Lung (tissue), 16 donors: ENCODE data around the gene CES2. TPM values are rescaled to one million over a fixed set of nuclear protein-coding genes. Genes with fewer than 3 reads are reported as not detected.

ENCODE experiments used
- ATAC-seq: fragments of 200-7000 bp; cut with Tn5 transposase; one replicate; pipeline ENCODE4 v1.9.1; 2020; ENCODE audit warnings: moderate number of reproducible peaks; ENCODE audit not compliant: insufficient read depth, low FRiP score
- DNase-seq, 3 donors: peaks; one replicate each; pipeline ENCODE4 v3.0.0-alpha.2; 2013 to 2017
- H3K27ac ChIP-seq, 2 donors: one replicate each; pipeline ENCODE4 v1.5.1; 2013; ENCODE audit warnings: mild to moderate bottlenecking in 2 of 2, moderate library complexity in 2 of 2, control low read depth in 1 of 2, inconsistent platforms in 1 of 2, low read depth in 1 of 2, low read length in 1 of 2
- H3K27me3 ChIP-seq, 3 donors: one replicate each; pipeline ENCODE4 v1.5.1; 2013; ENCODE audit warnings: low read length in 2 of 3; ENCODE audit not compliant: control insufficient read depth in 3 of 3, insufficient read depth in 3 of 3
- H3K36me3 ChIP-seq, 4 donors: one replicate each; pipeline ENCODE4 v1.5.1; 2013; ENCODE audit warnings: low read length in 4 of 4, mild to moderate bottlenecking in 1 of 4, moderate library complexity in 1 of 4; ENCODE audit not compliant: control insufficient read depth in 4 of 4, insufficient read depth in 4 of 4
- H3K4me1 ChIP-seq, 5 donors: one replicate each; pipeline ENCODE4 v1.5.1; 2013; ENCODE audit warnings: low read length in 5 of 5, mild to moderate bottlenecking in 2 of 5, moderate library complexity in 1 of 5; ENCODE audit not compliant: control insufficient read depth in 5 of 5, insufficient read depth in 5 of 5
- H3K4me3 ChIP-seq: one replicate; pipeline ENCODE4 v1.5.1; 2013; ENCODE audit warnings: mild to moderate bottlenecking, control low read depth, moderate library complexity
- H3K9ac ChIP-seq, 2 donors: one replicate each; pipeline ENCODE4 v1.5.1; 2013; ENCODE audit warnings: low read length in 2 of 2, control low read depth in 1 of 2; ENCODE audit not compliant: insufficient read depth in 1 of 2
- H3K9me3 ChIP-seq, 4 donors: one replicate each; pipeline ENCODE4 v1.5.1; 2013; ENCODE audit warnings: low read length in 3 of 4, mild to moderate bottlenecking in 1 of 4, moderate library complexity in 1 of 4; ENCODE audit not compliant: control insufficient read depth in 4 of 4, insufficient read depth in 3 of 4
- WGBS, 2 donors: extraction: QIAGEN DNeasy Blood & Tissue Kit; methylation state at CpG; one replicate each; pipeline ENCODE4 v1.1.7; 2013; 5-methylcytosine and 5-hydroxymethylcytosine counted together
- long read RNA-seq, 5 donors: transcript quantifications; one replicate each; lab custom pipeline, GENCODE V29; 2026
- polyA plus RNA-seq, 2 donors: library from polyadenylated mRNA; stranded (reverse); fragments of 200-250 nt; gene quantifications; one replicate each; pipeline ENCODE4 v1.2.1, GENCODE V29; 2013
- total RNA-seq, 2 donors: library from RNA; depleted of rRNA in 1 of 2; stranded (reverse); fragments of >200 nt in 1 of 2; gene quantifications; one replicate each; pipeline ENCODE4 v1.2.1, GENCODE V29; 2014 to 2021
- TF ChIP-seq, protein P1 (sequence below): IDR thresholded peaks from 2 replicates; pipeline ENCODE4 v1.5.1; 2012; ENCODE audit warnings: mild to moderate bottlenecking; ENCODE audit errors: control extremely low read depth, extremely low read depth
- donor health status: control.
- donor health status: control.
- donor health status: Bipolar disorder and iron deficiency.
- donor health status: healthy.
- donor health status: DM: yes; HTN: yes; CAD: no.

CES2 gene, protein sequence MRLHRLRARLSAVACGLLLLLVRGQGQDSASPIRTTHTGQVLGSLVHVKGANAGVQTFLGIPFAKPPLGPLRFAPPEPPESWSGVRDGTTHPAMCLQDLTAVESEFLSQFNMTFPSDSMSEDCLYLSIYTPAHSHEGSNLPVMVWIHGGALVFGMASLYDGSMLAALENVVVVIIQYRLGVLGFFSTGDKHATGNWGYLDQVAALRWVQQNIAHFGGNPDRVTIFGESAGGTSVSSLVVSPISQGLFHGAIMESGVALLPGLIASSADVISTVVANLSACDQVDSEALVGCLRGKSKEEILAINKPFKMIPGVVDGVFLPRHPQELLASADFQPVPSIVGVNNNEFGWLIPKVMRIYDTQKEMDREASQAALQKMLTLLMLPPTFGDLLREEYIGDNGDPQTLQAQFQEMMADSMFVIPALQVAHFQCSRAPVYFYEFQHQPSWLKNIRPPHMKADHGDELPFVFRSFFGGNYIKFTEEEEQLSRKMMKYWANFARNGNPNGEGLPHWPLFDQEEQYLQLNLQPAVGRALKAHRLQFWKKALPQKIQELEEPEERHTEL
- total RNA-seq = 10 to 100 TPM; 24.6 to 51.0 TPM
- polyA plus RNA-seq = 10 to 100 TPM; 26.0 to 26.3 TPM
- long read RNA-seq, donor 1, transcript CES2-201 (12 exons, 3,927 nt) = major isoform, 9 of 13 reads
- long read RNA-seq, donor 1, partial matches to known transcripts = 0 of 13 reads
- long read RNA-seq, donor 1, other reads (novel, unspliced or antisense) = 0 of 13 reads
- long read RNA-seq, donor 2, partial matches to known transcripts = 17 of 19 reads
- long read RNA-seq, donor 2, other reads (novel, unspliced or antisense) = 0 of 19 reads
- long read RNA-seq, donor 3, partial matches to known transcripts = 0 of 1 reads
- long read RNA-seq, donor 3, other reads (novel, unspliced or antisense) = 0 of 1 reads
- long read RNA-seq, donor 4, partial matches to known transcripts = 0 of 2 reads
- long read RNA-seq, donor 4, other reads (novel, unspliced or antisense) = 0 of 2 reads
- long read RNA-seq, donor 5, partial matches to known transcripts = 6 of 11 reads
- long read RNA-seq, donor 5, other reads (novel, unspliced or antisense) = 0 of 11 reads

- Histone ChIP-seq H3K27ac (peak within 1 kb of the TSS; percentile 93 to 97), H3K4me3 (peak within 1 kb of the TSS; percentile 95), H3K4me1 (peaks cover 7 to 28% (median 16%) of the 10 kb centered on the region in 5 donors), H3K9ac (peak within 1 kb of the TSS; percentile 82 to 92), H3K27me3 (no peaks in the 10 kb centered on the region), H3K9me3 (no peaks in the 10 kb centered on the region), H3K36me3 (peaks cover 13 to 22% (median 19%) of the 10 kb centered on the region in 4 donors)
- DNase-seq (no peak), ATAC-seq (peak; percentile 54)
- 40 to 59% methylated on average over 44 of the region's 44 CpGs for WGBS, 2 donors
- TF ChIP-seq, protein P1, sequence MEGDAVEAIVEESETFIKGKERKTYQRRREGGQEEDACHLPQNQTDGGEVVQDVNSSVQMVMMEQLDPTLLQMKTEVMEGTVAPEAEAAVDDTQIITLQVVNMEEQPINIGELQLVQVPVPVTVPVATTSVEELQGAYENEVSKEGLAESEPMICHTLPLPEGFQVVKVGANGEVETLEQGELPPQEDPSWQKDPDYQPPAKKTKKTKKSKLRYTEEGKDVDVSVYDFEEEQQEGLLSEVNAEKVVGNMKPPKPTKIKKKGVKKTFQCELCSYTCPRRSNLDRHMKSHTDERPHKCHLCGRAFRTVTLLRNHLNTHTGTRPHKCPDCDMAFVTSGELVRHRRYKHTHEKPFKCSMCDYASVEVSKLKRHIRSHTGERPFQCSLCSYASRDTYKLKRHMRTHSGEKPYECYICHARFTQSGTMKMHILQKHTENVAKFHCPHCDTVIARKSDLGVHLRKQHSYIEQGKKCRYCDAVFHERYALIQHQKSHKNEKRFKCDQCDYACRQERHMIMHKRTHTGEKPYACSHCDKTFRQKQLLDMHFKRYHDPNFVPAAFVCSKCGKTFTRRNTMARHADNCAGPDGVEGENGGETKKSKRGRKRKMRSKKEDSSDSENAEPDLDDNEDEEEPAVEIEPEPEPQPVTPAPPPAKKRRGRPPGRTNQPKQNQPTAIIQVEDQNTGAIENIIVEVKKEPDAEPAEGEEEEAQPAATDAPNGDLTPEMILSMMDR = no peak
These were observed at the start of gene CES2 for GRCh38 chr16:66935314-66936011. CES2 (plus strand) TSS chr16:66935516; CDS start chr16:66935636, 120 bp downstream.

DNA sequence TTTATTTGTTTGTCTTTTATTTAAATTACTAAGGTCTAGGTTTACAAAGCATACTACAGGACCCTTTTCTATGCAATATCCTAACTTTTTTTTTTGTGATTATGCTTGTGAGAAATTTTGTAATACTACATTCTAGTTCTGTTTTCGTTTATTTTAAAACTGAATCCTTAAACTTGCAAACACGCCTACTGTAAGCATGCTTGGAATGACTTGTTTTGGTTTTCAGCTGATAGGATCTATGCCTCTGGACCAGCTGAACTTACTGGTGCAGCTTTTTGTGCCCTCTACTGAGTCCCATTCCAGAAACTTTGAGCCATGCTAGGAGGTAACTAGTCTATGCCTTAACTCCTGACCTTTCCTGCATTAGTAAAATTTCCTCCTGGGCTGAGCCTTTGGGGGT is 49.0 kb upstream of the CES2 start:
- H3K27me3 ChIP-seq = no peaks in the 10 kb centered on the region
- peaks cover 0 to 5% (median 0%) of the 10 kb centered on the region in 5 donors for H3K4me1 ChIP-seq
- ATAC-seq = no peak
- whole genome bisulfite sequencing, 2 donors = 54 to 69% methylated on average over 2 of the region's 2 CpGs
- no peak for DNase-seq
- no peak overlapping the region for H3K27ac ChIP-seq
- peaks cover 0 to 24% (median 16%) of the 10 kb centered on the region in 4 donors for H3K36me3 ChIP-seq
- TF ChIP-seq, protein P1 = no peak
- H3K9ac ChIP-seq = no peak overlapping the region
- H3K4me3 ChIP-seq = no peak overlapping the region
- no peaks in the 10 kb centered on the region for H3K9me3 ChIP-seq

- peaks cover 0 to 24% (median 16%) of the 10 kb centered on the region in 4 donors for H3K36me3 ChIP-seq
- peaks cover 0 to 2% (median 0%) of the 10 kb centered on the region in 5 donors for H3K4me1 ChIP-seq
- no peak for DNase-seq
- TF ChIP-seq, protein P1 = no peak
- no peaks in the 10 kb centered on the region for H3K9me3 ChIP-seq
- H3K27ac ChIP-seq = no peak overlapping the region
- no peak overlapping the region for H3K9ac ChIP-seq
- no peak overlapping the region for H3K4me3 ChIP-seq
- WGBS, 2 donors = 68 to 72% methylated on average over 3 of the region's 3 CpGs
- ATAC-seq = no peak
- H3K27me3 ChIP-seq = no peaks in the 10 kb centered on the region
These were observed 48.4 kb upstream of the CES2 start for GRCh38 chr16:66886914-66887313.
